GM19328 (cell line): Measurements from ENCODE around the gene MRTFB.

ENCODE experiments used
- ATAC-seq: cut with Tn5 transposase; IDR thresholded peaks from one replicate; pipeline ENCODE4 v1.9.1; 2021; ENCODE audit warnings: mild to moderate bottlenecking, moderate library complexity; ENCODE audit not compliant: unreplicated experiment

Gene MRTFB

GRCh38 chr16:14131774-14132695, 60.9 kb downstream of the MRTFB start:
- no peak for ATAC-seq

- no peak for ATAC-seq
These were observed 61.6 kb downstream of the MRTFB start for GRCh38 chr16:14132696-14133048.

- no peak for ATAC-seq
These were observed 62.8 kb downstream of the MRTFB start for GRCh38 chr16:14133907-14134306.

GRCh38 chr16:14135704-14136103, 64.6 kb downstream of the MRTFB start:
- ATAC-seq: no peak

- no peak for ATAC-seq
These were observed 68.8 kb downstream of the MRTFB start for GRCh38 chr16:14139872-14140271.

GRCh38 chr16:14140923-14141322, 69.8 kb downstream of the MRTFB start:
- no peak for ATAC-seq

GRCh38 chr16:14146445-14146844, 75.3 kb downstream of the MRTFB start:
- no peak for ATAC-seq

GRCh38 chr16:14148016-14148415, 76.9 kb downstream of the MRTFB start:
- ATAC-seq: no peak

- no peak for ATAC-seq
These were observed 77.5 kb downstream of the MRTFB start for GRCh38 chr16:14148569-14148968.

GRCh38 chr16:14150796-14151195, 79.7 kb downstream of the MRTFB start:
- ATAC-seq: no peak

- ATAC-seq: no peak
These were observed 80.3 kb downstream of the MRTFB start for GRCh38 chr16:14151256-14152030.

GRCh38 chr16:14155572-14156190, 84.6 kb downstream of the MRTFB start:
- no peak for ATAC-seq

GRCh38 chr16:14164916-14165662, 94.0 kb downstream of the MRTFB start:
- no peak for ATAC-seq

GRCh38 chr16:14168146-14168545, 97.0 kb downstream of the MRTFB start:
- ATAC-seq: no peak

GRCh38 chr16:14172200-14172809, 101.2 kb downstream of the MRTFB start:
- ATAC-seq: no peak

- ATAC-seq: no peak
These were observed 104.0 kb downstream of the MRTFB start for GRCh38 chr16:14175086-14175485.

- ATAC-seq: no peak
These were observed 106.6 kb downstream of the MRTFB start for GRCh38 chr16:14177704-14178103.

- ATAC-seq: no peak
These were observed 108.0 kb downstream of the MRTFB start for GRCh38 chr16:14179116-14179515.

- ATAC-seq: no peak
These were observed 109.4 kb downstream of the MRTFB start for GRCh38 chr16:14180481-14180944.

- ATAC-seq: no peak
These were observed 110.4 kb downstream of the MRTFB start for GRCh38 chr16:14181371-14182050.
